GM19328 (cell line): Measurements from ENCODE around the gene CDRT15.
"Not testable (repeated sequence)": the region's sequence is repeated elsewhere in the genome, so short reads cannot be mapped to it uniquely, and the experiment has no call there.

ENCODE experiments used
- ATAC-seq: cut with Tn5 transposase; IDR thresholded peaks from one replicate; pipeline ENCODE4 v1.9.1; 2021; ENCODE audit warnings: mild to moderate bottlenecking, moderate library complexity; ENCODE audit not compliant: unreplicated experiment

Gene CDRT15

DNA sequence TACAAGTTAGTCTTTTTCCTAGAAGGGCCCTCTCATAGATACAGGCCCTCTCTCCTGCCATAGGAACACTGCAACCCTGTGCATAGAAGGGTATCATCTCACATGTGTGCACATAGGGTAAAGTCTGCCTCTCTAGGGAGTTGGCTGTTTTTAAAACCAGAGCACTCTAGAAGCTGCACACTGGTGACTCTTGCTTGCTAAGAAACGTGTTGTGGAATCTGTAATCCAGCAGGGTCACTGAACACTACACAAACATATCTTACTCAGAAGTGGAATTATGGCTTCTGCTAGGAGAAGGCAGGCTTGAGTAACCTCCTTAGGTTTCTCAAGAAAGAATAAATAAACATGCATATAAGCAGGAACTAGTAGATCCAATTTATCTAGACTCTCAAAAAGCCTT, 45.9 kb downstream of the CDRT15 start:
- ATAC-seq: not testable (repeated sequence)

GRCh38 chr17:14186443-14186842, 50.2 kb downstream of the CDRT15 start:
- not testable (repeated sequence) for ATAC-seq
